Measurements from ENCODE around the gene DOCK4. TPM values are rescaled to one million over a fixed set of nuclear protein-coding genes. Genes with fewer than 3 reads are reported as not detected.

The DOCK4 gene
- total and polyA plus RNA-seq, 4 donors: 7.2 to 48.9 (median 12.8) TPM

GRCh38 chr7:112092709-112093395 is 113.3 kb downstream of the DOCK4 start:
- no peak overlapping the region for H3K27ac ChIP-seq (ENCODE audit: low read depth in 1 of 2, low read length in 2 of 2)
- no peak for DNase-seq (ENCODE audit: low spot score)
- no peaks in the 10 kb centered on the region for H3K27me3 ChIP-seq (ENCODE audit: control insufficient read depth in 4 of 4, insufficient read depth in 4 of 4, low read length in 3 of 4)
- no peak overlapping the region for H3K4me3 ChIP-seq (ENCODE audit: low read depth in 1 of 3, low read length in 3 of 3)
- H3K9ac ChIP-seq (ENCODE audit: low read depth in 1 of 2, low read length in 2 of 2): no peak overlapping the region
- peaks cover 2 to 7% (median 5%) of the 10 kb centered on the region in 4 donors for H3K4me1 ChIP-seq (ENCODE audit: control insufficient read depth in 4 of 4, insufficient read depth in 4 of 4, low read length in 3 of 4)
- 84% methylated on average over 5 of the region's 5 CpGs for WGBS
- no peaks in the 10 kb centered on the region for H3K36me3 ChIP-seq (ENCODE audit: control insufficient read depth in 4 of 4, insufficient read depth in 3 of 4, low read depth in 1 of 4, low read length in 3 of 4)
- no peaks in the 10 kb centered on the region for H3K9me3 ChIP-seq (ENCODE audit: control insufficient read depth in 4 of 4, low read length in 3 of 4)
- TF ChIP-seq FOXA1 (IDR thresholded peaks at IDR 0.05) (no peak), TAF1 (conservative IDR thresholded peaks at IDR 0.05) (no peak), JUND (IDR thresholded peaks at IDR 0.05) (no peak), MAX (IDR thresholded peaks at IDR 0.05) (no peak), YY1 (IDR thresholded peaks at IDR 0.05) (no peak), HNF4G (IDR thresholded peaks at IDR 0.05) (no peak), NR2F2 (IDR thresholded peaks at IDR 0.05) (no peak), EGR1 (IDR thresholded peaks at IDR 0.05; ENCODE audit: low read depth in 2 of 2) (no peak), RAD21 (IDR thresholded peaks at IDR 0.05) (no peak)
- TF ChIP-seq, protein P1, sequence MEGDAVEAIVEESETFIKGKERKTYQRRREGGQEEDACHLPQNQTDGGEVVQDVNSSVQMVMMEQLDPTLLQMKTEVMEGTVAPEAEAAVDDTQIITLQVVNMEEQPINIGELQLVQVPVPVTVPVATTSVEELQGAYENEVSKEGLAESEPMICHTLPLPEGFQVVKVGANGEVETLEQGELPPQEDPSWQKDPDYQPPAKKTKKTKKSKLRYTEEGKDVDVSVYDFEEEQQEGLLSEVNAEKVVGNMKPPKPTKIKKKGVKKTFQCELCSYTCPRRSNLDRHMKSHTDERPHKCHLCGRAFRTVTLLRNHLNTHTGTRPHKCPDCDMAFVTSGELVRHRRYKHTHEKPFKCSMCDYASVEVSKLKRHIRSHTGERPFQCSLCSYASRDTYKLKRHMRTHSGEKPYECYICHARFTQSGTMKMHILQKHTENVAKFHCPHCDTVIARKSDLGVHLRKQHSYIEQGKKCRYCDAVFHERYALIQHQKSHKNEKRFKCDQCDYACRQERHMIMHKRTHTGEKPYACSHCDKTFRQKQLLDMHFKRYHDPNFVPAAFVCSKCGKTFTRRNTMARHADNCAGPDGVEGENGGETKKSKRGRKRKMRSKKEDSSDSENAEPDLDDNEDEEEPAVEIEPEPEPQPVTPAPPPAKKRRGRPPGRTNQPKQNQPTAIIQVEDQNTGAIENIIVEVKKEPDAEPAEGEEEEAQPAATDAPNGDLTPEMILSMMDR (IDR thresholded peaks at IDR 0.05; ENCODE audit: low read depth, low read length, missing input control): no peak

DNA sequence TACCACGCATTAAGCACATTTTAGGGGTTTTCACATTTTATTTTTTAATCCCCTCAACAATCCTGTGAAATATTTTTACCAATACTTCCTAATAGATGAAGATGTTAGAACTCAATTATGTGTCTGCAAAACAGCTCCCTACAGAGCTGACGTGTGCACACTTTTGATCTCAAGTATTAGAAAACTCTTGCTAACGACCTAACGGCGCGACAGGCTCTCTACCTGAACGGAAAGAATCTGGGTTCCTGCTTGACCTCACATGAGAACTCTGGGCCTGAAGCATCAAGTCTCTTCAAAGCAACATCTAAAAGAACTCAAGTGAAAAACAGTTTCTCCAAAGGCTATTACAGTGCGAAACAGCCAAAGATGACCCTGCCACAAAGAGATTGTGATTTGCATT is 113.9 kb downstream of the DOCK4 start:
- no peak overlapping the region for H3K4me3 ChIP-seq (ENCODE audit: low read depth in 1 of 3, low read length in 3 of 3)

More for the DNA sequence above, 113.9 kb downstream of the DOCK4 start:
- no peaks in the 10 kb centered on the region for H3K36me3 ChIP-seq (ENCODE audit: control insufficient read depth in 4 of 4, insufficient read depth in 3 of 4, low read depth in 1 of 4, low read length in 3 of 4)
- DNase-seq (ENCODE audit: low spot score): no peak
- H3K9ac ChIP-seq (ENCODE audit: low read depth in 1 of 2, low read length in 2 of 2): no peak overlapping the region
- 71% methylated on average over 8 of the region's 8 CpGs for WGBS
- no peaks in the 10 kb centered on the region for H3K9me3 ChIP-seq (ENCODE audit: control insufficient read depth in 4 of 4, low read length in 3 of 4)
- H3K4me1 ChIP-seq (ENCODE audit: control insufficient read depth in 4 of 4, insufficient read depth in 4 of 4, low read length in 3 of 4): peaks cover 6 to 11% (median 7%) of the 10 kb centered on the region in 4 donors
- TF ChIP-seq HNF4G (IDR thresholded peaks at IDR 0.05): no peak
- no peak for TF ChIP-seq GABPA (IDR thresholded peaks at IDR 0.05 in 1 of 2, conservative IDR thresholded peaks at IDR 0.05 in 1 of 2)
- no peak for TF ChIP-seq YY1 (IDR thresholded peaks at IDR 0.05)
- TF ChIP-seq FOXA2 (IDR thresholded peaks at IDR 0.05): no peak
- no peak for TF ChIP-seq EGR1 (IDR thresholded peaks at IDR 0.05; ENCODE audit: low read depth in 2 of 2)
- no peak for TF ChIP-seq NR2F2 (IDR thresholded peaks at IDR 0.05)
- TF ChIP-seq, protein P2, sequence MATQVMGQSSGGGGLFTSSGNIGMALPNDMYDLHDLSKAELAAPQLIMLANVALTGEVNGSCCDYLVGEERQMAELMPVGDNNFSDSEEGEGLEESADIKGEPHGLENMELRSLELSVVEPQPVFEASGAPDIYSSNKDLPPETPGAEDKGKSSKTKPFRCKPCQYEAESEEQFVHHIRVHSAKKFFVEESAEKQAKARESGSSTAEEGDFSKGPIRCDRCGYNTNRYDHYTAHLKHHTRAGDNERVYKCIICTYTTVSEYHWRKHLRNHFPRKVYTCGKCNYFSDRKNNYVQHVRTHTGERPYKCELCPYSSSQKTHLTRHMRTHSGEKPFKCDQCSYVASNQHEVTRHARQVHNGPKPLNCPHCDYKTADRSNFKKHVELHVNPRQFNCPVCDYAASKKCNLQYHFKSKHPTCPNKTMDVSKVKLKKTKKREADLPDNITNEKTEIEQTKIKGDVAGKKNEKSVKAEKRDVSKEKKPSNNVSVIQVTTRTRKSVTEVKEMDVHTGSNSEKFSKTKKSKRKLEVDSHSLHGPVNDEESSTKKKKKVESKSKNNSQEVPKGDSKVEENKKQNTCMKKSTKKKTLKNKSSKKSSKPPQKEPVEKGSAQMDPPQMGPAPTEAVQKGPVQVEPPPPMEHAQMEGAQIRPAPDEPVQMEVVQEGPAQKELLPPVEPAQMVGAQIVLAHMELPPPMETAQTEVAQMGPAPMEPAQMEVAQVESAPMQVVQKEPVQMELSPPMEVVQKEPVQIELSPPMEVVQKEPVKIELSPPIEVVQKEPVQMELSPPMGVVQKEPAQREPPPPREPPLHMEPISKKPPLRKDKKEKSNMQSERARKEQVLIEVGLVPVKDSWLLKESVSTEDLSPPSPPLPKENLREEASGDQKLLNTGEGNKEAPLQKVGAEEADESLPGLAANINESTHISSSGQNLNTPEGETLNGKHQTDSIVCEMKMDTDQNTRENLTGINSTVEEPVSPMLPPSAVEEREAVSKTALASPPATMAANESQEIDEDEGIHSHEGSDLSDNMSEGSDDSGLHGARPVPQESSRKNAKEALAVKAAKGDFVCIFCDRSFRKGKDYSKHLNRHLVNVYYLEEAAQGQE (IDR thresholded peaks at IDR 0.05): no peak
- TF ChIP-seq RAD21 (IDR thresholded peaks at IDR 0.05): no peak
- TF ChIP-seq MAX (IDR thresholded peaks at IDR 0.05): no peak
- TF ChIP-seq ZBTB33 (IDR thresholded peaks at IDR 0.05): no peak
- TF ChIP-seq TAF1 (conservative IDR thresholded peaks at IDR 0.05): no peak
- no peak for TF ChIP-seq JUND (IDR thresholded peaks at IDR 0.05)
- TF ChIP-seq FOXA1 (IDR thresholded peaks at IDR 0.05): no peak
- TF ChIP-seq RXRA (IDR thresholded peaks at IDR 0.05): no peak
- TF ChIP-seq SP1 (IDR thresholded peaks at IDR 0.05): no peak
- TF ChIP-seq, protein P1 (IDR thresholded peaks at IDR 0.05; ENCODE audit: low read depth, low read length, missing input control): no peak
- TF ChIP-seq HNF4A (conservative IDR thresholded peaks at IDR 0.05): no peak
- TF ChIP-seq, protein P3, sequence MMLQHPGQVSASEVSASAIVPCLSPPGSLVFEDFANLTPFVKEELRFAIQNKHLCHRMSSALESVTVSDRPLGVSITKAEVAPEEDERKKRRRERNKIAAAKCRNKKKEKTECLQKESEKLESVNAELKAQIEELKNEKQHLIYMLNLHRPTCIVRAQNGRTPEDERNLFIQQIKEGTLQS (IDR thresholded peaks at IDR 0.05): no peak
- no peak overlapping the region for H3K27ac ChIP-seq (ENCODE audit: low read depth in 1 of 2, low read length in 2 of 2)
- no peaks in the 10 kb centered on the region for H3K27me3 ChIP-seq (ENCODE audit: control insufficient read depth in 4 of 4, insufficient read depth in 4 of 4, low read length in 3 of 4)

All from liver (tissue), 9 donors.